GM21723 (cell line): ENCODE data around the gene NEAT1.

Experiments
- ATAC-seq: cut with Tn5 transposase; IDR thresholded peaks from one replicate; pipeline ENCODE4 v1.9.1; 2021; ENCODE audit warnings: mild to moderate bottlenecking, moderate library complexity; ENCODE audit not compliant: unreplicated experiment

Gene NEAT1

DNA sequence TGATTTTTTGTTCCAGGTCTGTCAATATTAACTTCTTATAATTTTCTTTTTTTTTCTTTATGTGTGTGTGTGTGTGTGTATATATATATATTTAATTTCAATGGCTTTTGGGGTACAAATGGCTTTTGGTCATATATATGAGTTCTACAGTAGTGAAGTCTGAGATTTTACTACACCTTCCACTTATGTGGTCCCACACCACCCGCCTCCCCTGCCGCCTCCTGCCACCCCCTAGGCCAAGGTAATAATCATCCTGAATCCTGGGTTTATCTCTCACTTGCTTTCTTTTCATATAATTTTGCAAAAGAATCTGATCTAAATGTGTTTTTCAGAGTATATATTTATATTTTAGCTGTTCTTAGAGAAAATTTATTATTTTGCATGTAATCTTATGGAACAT lies 11.1 kb downstream of the NEAT1 start:
- ATAC-seq = no peak

DNA sequence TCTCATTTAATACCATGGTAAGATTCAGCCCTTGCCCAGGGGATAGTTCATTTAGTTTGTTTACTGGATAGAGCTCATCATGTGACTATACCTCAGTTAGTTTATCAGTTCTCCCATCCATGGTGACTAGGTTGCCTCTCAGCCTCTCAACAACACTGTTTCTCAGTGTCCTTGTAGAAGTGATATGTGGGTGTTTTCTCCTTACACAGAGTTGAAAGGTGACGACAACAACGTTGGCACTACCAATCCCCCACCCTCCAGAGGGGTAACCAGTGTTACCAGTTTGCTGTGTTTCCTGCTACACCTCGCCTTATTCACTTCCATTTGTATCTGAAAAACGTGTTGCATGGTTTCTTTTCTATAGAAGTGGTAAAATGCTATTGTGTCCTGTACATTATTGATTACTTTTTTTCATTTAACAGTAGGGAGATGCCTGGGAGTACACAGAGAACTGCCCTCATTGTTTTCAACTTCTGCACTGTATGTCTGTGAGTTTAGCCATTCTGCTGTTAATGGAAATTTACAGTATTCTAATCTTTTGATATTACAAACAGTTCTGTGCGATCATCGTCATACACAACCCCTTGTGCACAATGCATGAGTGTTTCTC lies 11.6 kb downstream of the NEAT1 start:
- no peak for ATAC-seq

DNA sequence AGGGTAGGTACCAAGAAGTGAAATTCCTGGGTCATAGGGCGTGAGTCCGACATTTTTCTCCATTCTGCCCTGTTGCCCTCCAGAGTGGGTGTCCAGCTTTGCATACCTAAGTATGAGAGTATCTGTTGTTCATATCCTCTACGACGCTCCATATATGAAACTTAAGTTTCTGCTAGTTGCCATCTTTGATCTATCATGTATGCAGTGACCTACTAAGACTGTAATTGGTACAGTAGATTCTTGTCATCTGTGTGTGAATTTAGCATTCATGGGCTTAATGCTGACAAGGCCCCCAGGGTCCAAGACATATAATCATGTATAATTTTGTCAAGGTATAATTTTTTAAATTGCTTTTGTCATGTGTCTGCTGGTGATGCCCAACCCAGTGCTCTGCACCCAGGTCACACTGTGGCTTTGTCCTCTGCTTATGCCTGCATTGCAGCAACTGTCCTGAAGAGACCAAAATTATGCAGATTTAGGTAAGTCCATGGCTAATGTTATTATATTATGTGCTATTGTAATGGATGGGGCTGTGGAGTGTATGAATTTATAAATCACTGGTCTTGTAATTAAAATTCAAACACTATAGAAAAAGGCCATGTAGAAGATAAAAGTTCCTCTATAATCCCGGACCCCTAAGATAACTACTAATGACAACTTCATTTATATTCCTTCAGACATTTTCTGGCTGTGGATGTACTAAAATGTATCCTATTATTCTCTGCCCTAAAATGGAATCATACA lies 12.2 kb downstream of the NEAT1 start:
- no peak for ATAC-seq

DNA sequence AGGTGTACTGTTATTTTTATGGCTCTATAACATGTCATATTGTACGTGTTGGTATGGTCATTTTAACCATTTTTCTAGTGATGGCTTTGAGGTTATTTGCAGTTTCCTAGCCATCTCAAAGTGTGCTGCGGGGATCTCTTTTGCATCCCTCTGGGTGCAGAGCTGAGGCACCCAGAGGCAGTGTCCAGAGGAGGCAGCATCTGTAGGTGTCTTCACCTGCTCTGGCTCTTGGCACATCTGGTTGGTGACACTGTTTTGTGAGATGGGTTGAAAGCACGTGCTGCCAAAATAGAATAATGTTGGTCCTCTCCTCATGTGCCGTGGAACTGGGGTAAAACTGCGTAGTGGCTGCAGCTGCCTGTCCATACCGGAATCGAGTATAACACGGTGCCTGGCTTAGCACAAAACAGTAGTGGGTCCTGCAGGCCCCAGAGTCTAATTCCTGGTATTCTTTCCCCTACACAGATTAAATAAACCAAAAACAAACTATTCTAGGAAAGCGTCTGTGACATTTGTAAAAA lies 12.9 kb downstream of the NEAT1 start:
- no peak for ATAC-seq

DNA sequence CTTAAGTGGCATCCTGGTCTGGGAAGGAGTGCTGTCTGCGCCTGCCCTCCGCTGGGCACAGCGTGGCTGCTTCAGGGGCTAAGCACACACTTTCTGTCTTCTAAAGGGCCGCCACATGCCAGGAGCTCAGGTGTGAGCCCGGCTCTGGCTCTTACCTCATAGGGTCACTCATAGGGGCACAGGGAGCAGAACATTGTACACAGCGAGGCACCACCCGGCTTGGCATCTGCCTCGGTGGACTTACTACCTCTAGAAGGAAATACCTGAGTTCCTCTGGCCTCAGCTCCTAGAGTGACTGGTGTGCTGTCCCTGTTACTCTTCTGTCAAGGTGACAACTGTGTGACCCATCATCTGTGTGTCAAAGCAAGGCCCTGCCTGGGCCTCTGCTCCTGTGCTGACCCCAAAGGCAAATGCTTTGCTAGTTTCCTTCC lies 13.4 kb downstream of the NEAT1 start:
- ATAC-seq = no peak

DNA sequence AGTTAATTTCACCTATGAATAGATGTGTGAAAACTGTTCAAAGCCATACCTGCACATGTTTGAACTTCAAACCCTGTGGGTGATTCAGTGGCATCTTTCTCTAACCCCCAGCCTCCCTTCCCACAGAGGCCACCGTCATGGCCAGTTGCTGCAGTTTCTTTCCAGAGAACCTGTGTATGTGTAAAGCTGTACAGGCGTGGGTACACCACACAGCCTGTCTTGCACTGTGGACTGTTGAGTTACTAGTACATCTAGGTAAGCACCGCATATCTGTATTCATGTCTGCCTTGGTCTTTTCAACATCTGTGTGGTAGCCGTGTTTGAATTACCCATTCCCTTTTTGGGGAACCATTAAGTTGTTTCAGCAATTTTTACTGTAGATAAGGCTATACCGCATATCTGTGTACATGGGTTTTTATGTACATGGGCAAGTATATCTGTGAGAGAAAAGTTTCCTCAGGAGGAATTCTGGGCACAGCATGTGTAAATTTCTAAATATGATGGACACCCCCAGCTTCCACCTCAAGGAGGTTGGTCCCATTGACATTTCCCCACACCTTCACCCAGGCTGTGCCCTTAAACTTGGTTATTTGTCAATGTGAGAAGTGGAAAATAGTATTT lies 13.9 kb downstream of the NEAT1 start:
- no peak for ATAC-seq

DNA sequence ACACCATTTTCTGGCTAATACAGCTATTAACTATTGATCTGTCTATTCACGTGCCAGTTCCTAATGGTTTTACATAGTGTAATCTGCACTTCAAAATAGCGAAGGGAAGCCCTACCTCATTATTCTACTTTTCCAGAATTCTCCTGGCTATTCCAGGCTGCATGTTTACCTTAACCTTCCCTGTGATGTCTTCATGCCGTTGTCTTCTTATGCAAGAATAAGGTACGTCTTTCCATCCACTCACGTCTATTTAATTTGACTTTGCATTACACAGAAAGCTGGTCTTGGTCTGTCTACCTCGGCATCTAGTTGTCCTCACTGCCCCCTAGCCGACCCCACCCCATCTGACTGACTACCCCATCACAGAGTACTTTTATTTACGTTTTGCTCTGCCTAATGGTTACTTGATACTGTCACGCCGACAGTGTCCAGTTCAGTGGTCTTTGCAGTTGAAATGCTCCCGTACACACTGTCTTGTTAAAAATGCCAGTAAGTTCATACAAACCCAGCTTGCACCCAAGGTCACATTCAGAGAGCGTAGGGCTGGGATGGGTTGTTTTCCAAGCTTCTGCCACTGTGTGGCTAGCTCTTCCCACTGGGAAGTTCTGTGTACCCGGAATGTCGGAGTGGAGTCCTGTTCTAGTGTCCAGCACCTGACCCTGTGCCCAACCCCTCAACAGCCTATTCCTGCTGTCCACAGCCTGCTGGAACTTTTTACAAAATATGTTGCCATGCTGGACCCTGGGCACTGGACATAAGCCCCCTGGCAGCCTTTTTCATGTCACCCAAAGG lies 15.0 kb downstream of the NEAT1 start:
- no peak for ATAC-seq

DNA sequence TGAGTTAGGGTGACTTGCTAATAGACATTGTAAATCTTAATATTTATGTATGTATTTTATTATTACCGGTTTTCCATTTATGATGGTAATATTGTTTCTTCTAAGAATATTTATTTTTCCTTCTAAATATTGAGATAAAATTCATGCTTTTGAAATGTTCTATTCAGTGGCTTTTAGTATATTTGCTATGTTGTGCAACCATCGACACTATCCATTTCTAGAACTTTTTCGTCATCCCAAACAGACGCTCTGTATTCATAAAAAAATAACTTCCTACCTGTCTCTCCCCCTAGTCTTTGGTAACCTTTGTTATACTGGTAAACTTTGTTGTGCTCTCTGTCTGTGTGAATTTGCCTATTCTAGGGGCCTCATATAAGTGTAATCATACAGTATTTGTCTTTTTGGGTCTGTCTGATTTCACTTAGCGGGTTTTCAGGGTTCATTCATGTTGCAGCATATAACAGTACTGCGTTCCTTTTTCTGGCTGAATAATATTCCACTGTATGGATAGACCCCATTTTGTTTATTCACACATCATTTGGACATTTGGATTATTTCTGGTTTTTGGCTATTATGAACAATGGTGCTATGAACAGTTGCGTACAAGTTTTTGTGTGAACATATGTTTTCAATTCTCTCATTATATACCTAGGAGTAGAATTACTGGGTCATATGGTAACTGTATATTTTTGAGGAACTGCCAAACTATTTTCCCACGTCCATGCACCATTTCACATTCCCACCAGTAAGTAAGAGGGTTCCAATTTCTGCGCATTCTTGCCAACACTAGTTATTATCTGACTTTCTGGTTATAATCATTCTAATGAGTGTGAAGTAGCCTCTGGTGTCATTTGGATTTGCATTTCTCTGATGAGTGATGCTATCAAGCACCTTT lies 15.9 kb downstream of the NEAT1 start:
- no peak for ATAC-seq

DNA sequence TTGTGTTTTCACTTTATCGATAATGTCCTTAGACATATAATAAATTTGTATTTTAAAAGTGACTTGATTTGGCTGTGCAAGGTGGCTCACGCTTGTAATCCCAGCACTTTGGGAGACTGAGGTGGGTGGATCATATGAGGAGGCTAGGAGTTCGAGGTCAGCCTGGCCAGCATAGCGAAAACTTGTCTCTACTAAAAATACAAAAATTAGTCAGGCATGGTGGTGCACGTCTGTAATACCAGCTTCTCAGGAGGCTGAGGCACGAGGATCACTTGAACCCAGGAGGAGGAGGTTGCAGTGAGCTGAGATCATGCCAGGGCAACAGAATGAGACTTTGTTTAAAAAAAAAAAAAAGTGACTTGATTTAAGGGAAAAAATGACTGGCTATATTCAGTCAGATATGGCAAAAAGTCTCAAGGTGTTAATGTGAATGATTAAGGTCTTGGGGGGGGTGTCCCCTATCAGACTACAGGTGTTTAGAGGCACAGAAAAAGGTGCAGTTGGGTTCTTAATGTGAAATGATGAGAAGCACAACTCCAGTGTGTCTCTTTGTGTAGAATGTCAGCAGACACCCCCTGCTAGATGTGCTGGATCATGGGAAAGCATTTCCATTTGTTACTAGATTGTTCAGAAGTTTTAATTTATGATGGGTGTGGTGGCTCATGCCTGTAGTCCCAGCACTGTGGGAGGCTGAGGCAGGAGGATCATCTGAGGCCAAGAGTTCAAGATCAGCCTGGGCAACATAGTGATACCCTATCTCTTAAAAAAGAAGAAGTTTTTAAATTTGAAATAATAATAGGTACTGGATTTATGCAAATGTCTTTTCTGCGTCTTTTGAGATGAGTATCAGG lies 17.0 kb downstream of the NEAT1 start:
- no peak for ATAC-seq

DNA sequence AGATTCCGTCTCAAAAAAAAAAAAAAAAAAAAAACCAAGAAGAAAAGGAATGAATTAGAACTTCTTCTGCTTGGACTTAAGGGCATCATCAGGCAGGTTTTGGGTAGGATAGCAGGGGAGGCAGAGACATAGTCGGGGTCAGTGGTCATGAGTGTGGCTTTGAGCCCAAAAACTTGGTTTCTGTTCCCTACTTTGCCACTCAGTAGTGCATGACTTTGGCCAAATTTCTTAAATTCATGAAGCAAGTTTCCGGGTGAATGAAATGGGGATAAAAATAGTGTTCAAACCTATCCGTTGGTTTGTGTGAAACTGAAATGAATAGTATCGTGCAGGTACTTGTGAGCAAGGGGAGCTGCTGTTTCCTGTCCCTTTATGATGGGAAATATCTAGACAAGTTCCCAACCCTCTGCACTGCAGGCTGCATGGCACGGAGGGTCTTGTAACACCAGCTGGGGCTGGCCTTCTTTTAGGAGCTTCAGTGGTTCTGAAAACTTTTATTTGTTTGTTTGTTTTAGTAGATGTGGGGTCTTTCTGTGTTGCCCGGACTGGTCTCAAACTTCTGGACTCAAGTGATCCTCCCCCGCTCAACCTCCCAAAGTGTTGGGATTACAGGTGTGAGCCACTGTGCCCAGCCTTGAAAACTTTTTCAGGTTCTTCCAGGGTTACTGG lies 18.4 kb downstream of the NEAT1 start:
- ATAC-seq = peak; percentile 54

DNA sequence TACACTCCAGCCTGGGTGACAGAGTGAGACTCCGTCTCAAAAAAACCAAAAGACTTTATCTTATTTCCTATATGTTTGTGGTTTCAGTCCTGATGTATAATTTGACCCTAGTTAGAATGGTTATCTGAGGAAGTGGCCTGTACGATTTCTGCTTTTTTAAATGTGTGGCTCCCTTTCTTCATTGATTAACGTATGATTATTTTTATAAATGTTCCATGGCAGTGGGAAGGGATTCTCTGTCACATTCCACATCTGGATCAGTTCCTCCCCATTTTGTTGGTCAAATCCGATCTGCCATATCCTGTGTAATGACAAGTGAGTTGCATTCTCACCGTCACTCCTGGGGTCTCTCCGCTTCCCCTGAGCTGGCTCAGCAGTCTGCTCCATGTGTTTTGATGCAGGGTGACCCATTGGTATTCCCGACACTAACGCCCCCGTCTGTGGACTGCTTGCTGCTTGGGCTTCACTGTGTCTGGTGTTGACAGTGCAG lies 20.3 kb downstream of the NEAT1 start:
- ATAC-seq = no peak

DNA sequence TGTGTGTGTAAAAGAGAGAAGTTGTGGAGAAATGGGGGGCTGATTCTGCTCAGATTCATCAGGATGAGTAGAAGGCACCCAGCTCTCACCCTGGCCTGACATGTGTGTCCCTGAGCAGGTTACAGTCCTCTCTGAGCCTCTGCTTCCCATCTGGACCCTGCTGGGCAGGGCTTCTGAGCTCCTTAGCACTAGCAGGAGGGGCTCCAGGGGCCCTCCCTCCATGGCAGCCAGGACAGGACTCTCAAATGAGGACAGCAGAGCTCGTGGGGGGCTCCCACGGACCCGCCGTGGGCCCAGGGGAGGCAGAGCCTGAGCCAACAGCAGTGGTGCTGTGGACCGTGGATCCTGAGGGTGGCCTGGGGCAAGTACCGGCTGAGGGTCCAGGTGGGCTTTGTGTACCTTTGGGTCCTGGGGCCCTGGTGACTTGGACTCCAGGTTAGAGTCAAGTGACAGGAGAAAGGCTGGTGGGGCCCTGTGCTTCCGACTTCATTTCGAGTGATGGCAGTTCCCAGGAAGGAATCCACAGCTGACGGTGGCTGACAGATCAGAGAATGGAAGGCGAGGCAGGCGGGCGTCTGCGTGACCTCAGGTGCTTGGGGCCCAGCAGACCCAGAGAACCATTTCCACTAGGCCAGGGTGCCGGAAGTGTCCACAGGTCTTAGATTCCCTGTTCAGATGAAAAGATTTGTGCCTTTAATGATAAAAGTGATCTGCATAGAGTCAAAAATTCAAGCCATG lies 21.9 kb downstream of the NEAT1 start:
- no peak for ATAC-seq

DNA sequence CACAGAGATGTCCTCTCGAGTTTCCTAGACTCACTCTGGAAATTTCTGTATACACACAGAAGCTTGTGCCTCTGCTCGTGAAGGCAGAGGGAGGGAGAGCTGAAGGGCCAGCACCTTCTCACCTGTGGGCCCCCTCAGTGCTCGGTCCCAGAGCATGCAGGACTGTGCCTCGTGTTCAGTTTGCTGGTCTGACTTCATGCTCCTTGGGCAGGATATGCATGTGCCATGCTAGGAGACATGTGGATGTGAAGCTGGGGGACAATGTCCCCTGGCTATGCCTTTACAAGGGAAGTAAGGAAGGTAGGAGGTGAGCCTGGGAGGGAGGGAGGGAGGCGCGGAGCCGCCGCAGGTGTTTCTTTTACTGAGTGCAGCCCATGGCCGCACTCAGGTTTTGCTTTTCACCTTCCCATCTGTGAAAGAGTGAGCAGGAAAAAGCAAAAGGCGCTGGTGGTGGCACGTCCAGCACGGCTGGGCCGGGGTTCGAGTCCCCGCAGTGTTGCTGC lies 22.6 kb downstream of the NEAT1 start:
- ATAC-seq = no peak

DNA sequence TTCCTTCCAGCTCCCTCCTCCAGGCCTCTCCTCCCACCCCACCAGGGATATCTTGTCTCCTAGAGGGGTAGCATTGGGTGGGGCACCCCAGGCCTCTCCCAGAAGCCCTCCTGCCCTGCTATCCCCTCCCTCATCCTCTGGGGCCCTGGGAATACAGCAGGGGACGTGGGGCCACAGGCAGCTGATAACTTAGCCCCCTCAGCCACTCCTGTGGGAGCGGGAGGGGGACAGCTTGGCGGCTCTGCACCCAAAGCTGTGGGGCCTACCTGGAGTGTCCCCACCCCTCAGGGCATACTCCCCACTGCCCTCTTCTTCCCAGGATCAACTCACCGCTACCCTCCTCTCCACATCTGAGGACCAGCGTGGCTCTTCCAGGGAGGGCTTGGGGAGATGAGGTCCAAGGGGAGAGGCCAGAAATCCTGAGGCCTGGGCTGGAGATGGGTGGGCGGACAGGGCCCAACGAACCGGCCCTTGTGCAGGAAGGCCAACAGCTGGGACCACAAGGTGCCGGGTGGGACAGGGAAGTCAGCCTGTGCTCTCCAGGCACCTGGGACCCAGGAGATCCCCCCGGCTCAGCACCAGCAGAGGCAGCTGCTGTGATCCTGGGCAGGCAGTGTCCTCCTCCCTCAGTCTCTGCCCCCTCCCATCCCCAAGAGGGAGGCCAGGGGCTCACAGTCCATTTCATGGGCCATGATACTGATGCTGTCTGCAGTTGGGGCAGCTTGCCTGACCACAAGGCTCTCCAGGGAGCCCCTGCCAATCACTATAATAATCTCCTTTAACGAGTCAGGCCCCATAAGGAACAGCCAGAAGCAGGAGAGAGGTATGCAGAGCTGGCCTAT lies 23.2 kb downstream of the NEAT1 start:
- no peak for ATAC-seq

DNA sequence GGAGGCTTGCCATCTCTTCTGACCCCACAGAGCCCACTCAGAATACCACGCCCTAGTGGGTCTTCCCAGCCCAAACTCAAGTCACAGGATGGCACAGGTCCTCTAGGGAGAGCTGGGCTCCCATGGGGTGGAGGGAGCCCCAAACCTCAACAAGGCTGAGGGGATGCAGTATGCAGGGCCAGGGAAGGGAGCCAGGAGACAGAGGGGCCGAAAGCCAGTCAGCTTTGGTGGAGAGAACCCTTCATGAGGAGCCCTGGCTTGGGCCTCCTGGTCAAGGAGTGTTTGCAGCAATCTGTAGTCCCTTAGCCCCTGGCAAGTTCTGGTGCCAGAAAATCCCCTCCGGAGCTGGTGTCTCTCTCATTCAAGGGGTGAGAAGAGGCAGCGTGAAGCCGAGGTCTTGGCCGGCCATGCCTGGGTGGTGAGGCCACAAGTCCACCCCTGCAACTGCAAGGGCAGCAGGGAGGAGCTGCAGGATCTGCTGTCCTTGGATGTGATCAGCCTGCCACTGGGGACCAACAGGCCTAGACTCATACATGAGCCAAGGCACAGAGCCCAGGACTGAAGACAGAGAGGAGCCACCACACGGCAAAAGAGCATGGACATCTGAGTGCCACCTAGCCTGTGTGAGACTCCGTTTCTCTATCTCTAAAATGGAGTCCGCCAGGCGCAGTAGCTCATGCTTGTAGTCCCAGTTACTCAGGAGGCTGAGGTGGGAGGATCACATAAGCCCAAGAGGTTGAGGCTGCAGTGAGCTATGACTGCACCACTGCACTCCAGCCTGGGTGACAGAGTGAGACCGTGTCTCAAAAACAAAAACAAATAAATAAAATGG lies 24.1 kb downstream of the NEAT1 start:
- ATAC-seq = no peak

DNA sequence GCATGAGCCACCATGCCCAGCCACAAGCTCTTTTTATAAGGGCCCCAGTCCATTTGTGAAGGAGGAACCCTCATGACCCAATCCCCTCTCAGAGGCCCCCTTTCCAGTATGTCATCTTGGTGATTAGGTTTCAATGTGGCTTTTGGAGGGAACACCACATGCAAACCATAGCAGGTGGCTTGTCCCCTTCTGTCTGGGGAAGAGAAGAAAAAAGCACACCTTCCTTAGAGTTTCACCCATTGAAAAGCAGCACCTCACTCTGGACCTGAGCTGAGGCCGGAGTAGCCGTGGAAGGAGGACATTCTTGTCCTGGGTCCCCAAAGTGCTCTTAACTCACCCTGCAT lies 25.4 kb downstream of the NEAT1 start:
- no peak for ATAC-seq
